ENCODE results near the gene ARHGEF37.
"Not testable (repeated sequence)": the region's sequence is repeated elsewhere in the genome, so short reads cannot be mapped to it uniquely, and the experiment has no call there.

ARHGEF37 gene

DNA sequence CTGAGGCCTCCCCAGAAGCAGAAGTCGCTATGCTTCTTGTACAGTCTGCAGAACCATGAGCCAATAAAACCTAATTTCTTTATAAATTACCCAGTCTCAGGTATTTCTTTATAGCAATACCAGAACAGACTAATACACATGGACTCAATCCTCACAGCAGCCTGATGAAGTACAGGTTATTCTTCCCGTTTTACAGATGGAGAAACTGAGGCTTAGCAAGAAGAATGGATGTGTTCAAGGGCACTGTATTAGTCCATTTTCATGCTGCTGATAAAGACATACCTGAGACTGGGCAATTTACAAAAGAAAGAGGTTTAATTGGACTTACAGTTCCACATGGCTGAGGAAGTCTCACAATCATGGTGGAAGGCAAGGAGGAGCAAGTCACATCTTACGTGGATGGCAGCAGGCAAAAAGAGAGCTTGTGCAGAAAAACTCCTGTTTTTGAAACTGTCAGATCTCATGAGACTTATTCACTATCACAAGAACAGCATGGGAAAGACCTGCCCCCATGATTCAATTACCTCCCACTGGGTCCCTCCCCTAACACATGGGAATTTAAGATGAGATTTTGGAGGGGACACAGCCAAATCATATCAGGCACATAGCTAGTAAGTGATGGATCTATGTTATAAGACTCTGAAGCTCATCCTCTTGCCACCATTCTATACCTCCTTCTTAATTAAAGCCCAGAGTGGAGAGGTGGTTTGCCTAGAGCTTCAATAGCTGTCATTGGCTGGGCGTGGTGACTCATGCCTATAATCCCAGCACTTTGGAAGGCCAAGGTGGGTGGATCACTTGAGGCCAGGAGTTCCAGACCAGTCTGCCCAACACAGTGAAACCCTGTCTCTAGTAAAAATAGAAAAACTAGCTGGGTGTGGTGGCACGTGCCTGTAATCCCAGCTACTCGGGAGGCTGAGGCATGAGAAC is 67.4 kb downstream of the ARHGEF37 start:
- DNase-seq (ENCODE audit: low read depth), result not testable (repeated sequence)

DNA sequence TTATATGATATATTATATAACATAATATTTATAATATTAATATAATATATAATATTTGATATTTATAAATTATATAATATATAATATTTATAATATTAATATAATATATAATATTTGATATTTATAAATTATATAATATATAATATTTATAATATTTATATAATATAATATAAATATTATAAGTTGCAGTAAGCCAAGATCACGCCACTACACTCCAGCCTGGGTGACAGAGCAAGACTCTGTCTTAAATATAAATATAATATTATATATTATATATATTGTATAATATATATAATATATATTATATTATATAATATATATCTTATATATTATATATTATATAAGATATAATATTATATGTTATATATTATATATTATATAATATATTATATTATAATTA is 68.4 kb downstream of the ARHGEF37 start:
- not testable (repeated sequence) for DNase-seq (ENCODE audit: low read depth)

- DNase-seq (ENCODE audit: low read depth), result no peak
Measured at GRCh38 chr5:149651686-149652085, 70.4 kb downstream of the ARHGEF37 start.

DNA sequence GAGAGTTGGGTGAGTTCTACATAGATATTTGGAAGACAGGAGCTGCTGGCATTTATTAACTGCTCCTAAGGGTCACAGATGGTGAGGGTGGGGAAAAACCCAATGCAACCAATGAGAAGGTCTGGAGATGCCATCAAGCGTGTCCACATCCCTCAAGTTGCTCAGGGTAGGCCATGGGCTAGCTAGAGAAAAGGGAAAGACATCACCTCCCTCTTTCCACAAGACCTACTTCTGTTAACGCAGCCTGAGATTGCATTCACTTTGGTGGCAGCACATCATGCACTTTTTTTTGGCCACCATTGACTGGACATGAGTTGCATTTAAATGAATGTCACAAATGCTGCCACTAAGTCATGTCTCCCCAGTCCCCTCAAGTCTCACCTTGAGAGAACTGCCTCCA is 71.4 kb downstream of the ARHGEF37 start:
- DNase-seq (ENCODE audit: low read depth), result no peak

GRCh38 chr5:149654231-149654630 is 72.9 kb downstream of the ARHGEF37 start:
- DNase-seq (ENCODE audit: low read depth), result no peak

DNA sequence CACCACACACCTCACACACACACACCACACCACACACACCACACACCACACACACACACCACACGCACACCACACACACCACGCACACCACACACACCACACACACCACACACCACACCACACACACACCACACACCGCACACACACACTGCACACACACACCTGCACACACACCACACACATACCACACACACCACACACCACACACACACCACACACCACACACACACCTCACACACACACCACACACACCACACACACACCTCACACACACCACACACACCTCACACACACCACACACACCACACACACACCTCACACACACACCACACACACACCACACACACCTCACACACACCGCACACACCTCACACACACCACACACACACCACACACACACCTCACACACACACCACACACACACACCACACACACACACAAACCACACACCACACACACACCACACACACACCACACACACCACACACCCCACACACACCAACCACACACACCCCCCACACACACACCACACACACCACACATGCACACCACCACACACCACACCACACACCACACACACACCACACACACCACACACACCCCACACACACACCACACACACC is 73.7 kb downstream of the ARHGEF37 start:
- DNase-seq (ENCODE audit: low read depth), result no peak

GRCh38 chr5:149656576-149657182 is 75.4 kb downstream of the ARHGEF37 start:
- DNase-seq (ENCODE audit: low read depth), result peak; percentile 58

DNA sequence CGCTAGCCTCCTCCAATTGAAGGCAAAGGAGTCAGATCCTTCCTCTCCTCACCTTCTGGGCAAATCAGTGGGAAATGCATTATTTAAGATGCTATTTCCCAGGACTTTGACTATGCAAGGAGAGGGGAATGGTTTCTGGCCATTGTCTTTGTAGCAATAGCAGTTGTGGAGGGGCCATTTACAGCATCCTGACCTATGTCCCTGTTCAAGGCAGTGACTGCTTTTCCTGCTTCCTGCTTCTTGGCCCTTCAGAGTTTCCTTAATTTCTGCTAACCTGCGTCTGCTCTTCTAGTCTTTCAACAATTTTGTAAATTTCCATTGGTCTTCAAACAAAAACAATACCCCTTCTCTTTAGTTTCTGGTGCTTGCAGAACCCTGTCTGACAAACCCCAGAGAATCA is 76.0 kb downstream of the ARHGEF37 start:
- no peak for DNase-seq (ENCODE audit: low read depth)

DNA sequence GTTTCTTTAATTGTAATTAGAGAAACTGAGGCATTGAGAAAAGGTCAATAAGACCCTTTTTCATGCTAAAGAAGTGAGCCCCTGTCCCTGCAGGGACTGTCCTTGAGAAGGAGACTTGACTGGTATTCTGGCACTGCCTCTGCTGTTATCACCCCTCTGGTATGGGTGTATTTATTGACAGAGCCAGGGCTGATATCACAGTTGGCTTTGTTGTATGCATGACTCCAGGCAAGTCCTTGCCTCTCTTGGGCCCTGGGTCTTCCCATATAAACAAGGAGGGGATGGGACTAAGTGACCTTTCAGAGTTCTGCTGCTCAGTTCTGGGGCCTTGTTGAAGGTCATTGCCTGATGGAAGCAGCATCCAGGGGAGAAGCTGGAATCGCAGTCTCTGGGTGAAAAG is 77.0 kb downstream of the ARHGEF37 start:
- no peak for DNase-seq (ENCODE audit: low read depth)

DNA sequence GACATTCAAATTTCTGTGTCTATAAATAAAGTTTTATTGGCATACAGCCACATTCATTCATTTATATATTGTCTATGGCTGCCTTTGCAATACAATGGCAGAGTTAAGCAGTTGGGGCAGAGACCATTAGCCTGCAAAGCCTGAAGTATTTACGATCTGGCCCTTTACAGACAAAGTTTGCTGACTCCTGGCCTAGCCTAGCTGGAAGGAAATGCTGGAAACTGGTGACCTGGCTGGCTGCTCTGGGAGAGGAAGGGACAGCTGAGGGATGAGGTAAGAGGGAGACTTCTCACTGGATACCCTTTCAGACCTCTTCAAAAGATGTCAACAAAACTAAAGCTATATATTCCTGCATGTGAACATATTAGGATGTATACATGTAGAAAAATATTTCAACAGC is 82.8 kb downstream of the ARHGEF37 start:
- DNase-seq (ENCODE audit: low read depth), result no peak

- DNase-seq (ENCODE audit: low read depth), result no peak
Measured at GRCh38 chr5:149664666-149665415, 83.5 kb downstream of the ARHGEF37 start.

- no peak for DNase-seq (ENCODE audit: low read depth)
Measured at GRCh38 chr5:149665416-149666175, 84.3 kb downstream of the ARHGEF37 start.

DNA sequence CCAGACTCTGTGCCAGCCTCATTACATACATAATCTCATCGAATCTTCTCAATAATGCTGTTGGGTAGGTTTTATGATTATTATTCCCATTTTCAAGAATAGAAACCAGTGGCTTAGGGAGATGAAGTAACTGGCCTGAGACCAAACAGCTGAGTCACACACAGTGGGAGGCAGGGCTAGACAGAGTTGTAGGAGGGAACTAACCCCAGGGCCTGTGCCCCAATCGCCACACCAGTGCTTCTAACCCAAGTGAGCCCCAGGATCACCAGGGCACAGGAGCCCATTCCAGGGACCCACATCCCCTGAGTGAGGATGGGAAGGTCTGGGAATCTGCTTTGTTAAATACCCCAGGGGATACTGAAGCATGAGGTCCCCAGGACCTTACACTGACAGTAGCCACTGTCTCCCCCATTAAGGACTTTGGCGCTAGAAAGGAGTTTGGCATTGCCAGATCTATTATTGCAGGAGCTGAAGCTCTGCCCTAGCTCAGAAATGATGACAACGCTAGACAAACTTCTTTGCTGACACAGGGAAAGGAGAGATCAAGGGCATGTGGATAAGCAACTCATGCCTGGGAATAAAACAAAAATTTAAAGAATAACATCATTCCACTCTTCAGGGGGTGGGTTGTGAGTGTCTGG is 85.0 kb downstream of the ARHGEF37 start:
- DNase-seq (ENCODE audit: low read depth), result peak; percentile 57

DNA sequence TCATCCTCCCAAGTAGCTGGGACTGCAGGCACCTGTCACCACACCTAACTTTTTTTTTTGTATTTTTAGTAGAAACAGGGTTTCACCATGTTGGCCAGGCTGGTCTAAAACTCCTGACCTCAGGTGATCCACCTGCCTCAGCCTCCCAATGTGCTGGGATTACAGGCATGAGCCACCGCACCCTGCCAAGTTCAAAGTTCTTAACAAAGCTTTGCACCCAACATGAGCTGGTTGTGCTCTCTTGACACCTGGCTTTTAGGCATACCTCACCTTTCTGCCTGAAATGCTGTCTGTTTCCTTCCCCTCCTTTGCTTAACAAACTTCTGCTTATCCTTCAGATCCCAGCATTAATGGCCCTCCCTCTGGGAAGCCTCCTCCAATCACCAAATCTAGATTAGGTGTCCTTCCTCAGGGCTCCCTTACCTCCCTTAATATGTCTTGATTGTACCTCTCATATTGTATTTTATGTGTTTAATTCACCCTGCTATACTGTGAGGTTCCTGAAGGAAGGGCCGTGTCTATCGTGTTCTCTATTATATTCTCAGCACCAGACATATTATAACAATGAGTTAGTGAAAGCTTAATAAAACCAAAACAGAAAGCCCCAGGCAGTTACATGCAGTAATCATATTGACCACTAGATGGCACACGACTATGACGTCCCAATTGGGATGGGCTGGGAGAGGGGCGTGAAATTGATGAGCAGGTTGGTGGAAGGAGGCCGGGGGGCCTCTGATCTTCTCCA is 86.0 kb downstream of the ARHGEF37 start:
- peak; percentile 58 for DNase-seq (ENCODE audit: low read depth)

- DNase-seq (ENCODE audit: low read depth), result no peak
Measured at GRCh38 chr5:149667829-149668330, 86.6 kb downstream of the ARHGEF37 start.

DNA sequence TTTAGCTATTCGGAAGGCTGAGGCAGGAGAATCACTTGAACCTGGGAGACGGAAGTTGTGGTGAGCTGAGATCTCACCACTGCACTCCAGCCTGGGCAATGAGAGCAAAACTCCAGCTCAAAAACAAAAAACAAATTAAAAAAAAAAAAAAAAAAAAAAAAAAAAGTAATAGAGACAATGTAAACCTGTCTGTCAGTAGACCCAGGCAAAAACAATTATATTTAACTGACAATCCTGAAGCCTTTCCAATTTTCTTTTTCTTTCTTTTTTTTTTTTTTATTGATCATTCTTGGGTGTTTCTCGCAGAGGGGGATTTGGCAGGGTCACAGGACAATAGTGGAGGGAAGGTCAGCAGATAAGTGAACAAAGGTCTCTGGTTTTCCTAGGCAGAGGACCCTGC is 88.0 kb downstream of the ARHGEF37 start:
- DNase-seq (ENCODE audit: low read depth), result not testable (repeated sequence)

- no peak for DNase-seq (ENCODE audit: low read depth)
Measured at GRCh38 chr5:149671544-149671943, 90.2 kb downstream of the ARHGEF37 start.

DNA sequence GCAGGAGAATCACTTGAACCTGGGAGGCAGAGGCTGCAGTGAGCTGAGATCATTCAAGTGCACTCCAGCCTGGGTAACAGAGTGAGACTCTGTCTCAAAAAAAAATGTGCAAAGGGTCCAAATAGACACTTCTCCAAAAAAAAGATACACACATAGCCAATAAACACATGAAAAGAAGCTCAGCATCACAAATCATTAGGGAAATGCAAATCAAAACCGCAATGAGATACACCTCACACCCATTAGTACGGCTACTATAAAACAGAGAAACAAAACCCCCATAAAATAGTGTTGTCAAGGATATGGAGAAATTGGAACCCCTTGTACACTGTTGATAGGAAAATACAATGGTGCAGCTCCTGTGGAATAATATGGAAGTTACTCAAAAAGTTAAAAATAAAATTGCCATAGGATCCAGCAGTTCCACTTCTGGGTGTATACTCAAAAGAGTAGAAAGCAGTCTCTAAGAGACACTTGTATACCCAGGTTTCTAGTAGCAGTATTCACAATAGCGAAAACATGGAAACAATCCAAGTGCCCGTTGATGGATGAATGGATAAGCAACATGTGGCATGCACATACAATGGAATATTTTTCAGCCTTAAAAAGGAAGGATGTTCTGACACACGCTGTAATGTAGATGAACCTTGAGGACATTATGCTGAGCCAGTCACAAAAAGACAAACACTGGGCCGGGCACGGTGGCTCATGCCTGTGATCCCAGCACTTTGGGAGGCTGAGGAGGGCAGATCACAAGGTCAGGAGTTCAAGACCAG is 91.6 kb downstream of the ARHGEF37 start:
- no peak for DNase-seq (ENCODE audit: low read depth)

- no peak for DNase-seq (ENCODE audit: low read depth)
Measured at GRCh38 chr5:149674686-149675085, 93.4 kb downstream of the ARHGEF37 start.

All from ELR (cell line).